Measurements from ENCODE around the gene GTF2IRD1.
"Not testable (repeated sequence)": the region's sequence is repeated elsewhere in the genome, so short reads cannot be mapped to it uniquely, and the experiment has no call there.

The GTF2IRD1 gene

DNA sequence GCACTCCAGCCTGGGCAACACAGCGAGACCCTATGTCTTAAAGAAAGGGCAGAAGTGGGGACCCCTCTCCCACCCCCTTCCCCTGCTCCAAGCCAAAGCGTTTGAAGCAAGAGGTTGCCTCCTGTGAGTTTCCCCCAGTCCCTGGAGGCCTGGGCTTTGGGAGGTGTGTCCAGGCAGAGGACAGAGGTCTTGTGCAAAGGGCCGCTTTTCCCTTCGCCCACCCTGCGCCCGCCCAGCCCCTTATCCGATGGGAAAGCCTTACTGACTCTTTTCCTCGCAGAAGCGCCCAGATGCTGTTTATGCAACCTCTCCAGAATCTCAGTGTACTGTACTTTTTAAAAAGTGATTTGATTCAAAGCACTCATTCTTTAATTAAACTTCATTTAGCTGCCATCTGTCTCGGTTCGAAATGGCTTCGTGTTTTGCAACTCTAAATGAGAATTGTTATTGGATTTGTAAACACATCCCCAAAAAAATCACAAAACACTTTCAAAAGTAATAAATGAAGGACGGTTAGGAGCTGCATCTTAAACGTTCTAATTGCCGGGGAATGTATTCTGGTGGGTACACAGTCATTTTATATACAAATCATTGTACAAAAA is 153.3 kb downstream of the GTF2IRD1 start:
- DNase-seq: no peak

DNA sequence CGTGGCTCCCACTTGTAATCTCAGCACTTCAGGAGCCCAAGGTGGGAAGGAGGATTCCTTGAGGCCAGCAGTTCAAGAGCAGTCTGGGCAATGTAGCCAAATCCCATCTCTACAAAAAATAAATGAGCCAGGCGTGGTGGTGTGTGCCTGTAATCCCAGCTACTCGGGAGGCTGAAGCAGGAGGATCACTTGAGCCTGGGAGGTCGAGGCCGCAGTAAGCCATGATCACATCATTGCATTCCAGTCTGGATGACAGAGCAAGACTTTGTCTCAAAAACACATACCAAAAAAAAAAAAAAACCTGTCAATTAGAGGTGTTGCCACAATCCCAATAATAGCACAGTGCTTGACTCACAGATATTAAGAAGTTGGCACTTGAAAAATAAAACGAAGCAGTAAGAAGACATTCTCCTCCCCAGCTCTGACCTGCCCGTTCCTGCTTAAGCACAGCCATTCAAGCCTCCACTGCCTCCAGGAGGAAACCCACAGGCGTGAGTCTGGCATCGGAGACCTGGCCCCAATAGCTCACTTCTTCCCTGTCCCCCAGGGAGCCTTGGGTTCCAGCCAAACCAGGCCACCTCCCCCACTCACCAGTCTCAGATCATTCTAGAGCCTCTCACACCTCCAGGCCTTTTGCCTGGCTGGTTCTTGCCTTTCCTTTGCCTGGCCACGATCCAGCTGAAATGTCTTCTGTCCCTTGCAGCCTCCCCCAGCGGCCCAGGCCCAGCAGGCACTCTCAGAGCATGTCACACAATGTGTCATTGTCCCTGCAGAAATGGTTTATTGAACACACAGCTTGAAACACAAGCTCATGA is 158.5 kb downstream of the GTF2IRD1 start:
- no peak for DNase-seq

DNA sequence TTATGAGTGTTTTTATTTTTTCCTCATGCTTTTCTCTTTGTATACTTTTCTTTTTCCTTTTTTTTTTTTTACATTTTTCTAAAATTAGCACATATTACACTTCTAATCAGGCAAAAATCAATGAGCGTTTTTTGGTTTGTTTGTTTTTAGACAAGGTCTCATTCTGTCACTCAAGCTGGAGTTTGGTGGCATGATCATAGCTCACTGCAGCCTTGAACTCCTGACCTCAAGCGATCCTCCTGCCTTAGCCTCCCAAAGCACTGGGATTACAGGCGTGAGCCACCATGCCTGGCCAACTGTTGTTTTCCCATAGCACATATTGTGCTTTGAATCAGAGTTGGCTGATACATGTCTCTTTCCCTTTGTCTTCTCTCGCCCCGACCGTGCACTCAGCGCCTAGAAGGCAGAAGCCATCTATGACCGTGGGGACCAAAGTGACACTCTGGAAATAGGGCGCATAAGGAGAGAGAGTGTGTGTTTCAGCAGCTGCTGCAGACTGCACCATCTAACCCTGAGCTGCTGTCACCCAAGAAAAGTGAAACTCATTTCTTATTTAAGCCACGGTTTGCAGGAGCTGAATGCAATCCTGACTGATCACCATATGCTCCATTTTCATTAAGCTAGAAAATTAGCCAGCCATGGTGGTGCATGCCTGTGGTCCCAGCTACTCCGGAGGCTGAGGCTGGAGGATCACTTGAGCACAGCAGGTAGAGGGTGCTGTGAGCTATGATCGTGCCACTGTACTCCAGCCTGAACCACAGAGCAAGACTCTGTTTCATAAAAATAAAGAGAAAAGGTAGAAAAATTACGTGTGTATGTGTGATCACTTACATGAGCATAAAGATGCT is 162.5 kb downstream of the GTF2IRD1 start:
- no peak for DNase-seq

DNA sequence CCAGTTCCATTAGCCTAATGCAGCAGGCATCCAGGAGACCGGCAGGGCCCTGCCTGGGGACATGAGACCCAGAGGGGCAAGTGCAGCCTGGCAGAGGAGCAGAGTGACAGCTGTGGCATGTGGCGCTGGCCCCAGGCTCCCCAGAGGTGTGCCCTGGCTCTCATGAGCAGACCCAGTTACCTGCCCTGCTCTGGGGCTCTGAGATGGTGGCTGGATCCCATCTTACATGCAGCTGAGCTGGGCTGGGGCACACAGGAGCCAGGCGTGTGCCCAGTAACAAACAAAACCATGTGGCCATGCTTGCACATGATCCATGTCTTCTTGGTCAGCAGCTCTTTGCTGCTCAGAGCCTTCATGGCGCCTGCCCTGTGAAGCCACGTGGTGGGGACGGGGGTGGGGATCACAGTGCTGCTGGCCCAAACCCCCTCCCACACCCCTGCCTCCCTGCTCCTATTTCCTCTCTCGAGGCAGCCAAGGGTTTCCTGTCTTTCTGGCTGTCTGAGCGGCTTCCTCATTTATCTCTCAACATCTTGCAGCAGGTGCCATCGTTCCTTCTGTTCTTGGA is 163.6 kb downstream of the GTF2IRD1 start:
- peak; percentile 13 for DNase-seq

DNA sequence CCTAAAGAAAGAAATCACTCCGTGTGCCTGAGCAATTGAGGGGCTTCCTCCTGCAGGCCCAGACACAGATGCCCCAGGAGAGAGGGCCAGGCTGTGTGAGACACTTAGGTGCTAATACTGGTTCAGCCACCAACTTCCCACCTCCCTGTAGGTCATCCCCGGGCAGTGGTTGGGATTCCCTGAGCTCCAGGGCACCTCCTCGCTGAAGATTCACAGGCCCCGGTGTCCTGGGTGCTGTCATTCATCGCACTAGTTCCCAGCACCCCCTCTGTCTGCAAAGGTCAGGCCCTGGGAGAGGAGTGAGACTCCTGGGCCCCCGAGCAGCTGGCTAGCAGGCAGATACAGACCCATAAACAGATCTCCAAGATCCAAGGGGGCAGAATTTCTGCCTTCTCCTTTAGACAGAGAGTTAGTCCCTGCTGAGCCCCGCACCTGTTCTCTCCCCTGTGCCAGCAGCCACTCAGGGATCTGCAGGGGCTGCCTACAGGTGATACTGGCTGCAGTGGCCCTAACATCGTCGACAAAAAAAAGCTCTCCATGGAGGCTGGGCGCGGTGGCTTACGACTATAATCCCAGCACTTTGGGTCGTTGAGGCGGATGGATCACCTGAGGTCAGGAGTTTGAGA is 165.6 kb downstream of the GTF2IRD1 start:
- no peak for DNase-seq

DNA sequence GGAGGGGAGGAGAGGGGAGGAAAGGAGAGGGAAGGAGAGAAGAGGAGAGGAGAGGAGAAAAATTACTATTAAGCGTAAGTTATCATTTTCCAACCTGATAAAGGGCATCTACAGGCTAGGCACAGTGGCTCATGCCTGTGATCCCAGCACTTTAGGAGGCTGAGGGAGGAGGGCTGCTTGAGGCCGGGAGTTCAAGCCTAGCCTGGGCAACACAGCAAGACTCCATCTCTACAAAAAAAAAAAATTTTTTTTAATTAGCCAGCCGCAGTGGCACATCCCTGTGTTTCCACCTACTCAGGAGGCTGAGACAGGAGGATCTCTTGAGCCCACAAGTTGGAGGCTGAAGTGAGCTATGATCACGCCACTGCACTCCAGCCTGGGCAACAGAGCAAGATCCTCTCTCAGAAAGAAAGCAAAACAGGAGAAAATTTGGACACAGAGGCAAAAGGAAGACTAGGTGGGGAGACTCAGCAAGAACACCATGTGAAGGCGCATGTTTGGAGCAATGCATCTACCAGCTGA is 168.6 kb downstream of the GTF2IRD1 start:
- DNase-seq: no peak

DNA sequence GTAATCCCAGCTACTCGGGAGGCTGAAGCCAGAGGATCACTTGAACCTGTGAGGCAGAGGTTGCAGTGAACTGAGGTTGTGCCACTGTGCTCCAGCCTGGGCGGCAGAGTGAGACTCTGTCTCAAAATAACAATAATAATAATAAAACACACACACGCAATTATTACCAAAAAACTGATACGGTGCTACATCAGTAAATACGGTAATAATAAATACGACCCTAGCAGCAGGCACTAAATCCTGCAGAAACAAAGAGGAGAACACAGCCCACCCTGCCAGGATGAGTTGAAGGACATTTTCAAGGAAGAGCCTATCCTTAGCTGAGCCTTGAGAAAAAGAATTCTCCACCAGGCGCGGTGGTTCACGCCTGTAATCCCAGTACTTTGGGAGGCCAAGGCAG is 169.4 kb downstream of the GTF2IRD1 start:
- DNase-seq: no peak

DNA sequence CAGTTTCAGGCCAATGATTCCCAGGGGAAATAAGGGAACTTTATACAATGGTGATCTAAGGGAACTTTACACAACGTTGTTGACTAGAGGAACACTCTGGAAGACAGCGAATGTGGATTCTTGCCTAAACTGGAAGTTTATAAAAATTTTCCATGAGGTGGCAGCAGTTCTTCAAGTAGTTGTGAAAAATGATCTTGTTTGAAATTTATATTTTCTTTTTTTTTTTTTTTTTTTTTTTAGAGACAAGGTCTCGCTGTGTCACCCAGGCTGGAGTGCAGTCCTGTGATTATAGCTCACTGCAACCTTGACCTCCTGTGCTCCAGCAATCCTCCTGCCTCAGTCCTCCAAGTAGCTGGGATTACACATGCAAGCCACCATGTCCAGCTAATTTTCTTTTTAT is 171.7 kb downstream of the GTF2IRD1 start:
- DNase-seq: no peak

DNA sequence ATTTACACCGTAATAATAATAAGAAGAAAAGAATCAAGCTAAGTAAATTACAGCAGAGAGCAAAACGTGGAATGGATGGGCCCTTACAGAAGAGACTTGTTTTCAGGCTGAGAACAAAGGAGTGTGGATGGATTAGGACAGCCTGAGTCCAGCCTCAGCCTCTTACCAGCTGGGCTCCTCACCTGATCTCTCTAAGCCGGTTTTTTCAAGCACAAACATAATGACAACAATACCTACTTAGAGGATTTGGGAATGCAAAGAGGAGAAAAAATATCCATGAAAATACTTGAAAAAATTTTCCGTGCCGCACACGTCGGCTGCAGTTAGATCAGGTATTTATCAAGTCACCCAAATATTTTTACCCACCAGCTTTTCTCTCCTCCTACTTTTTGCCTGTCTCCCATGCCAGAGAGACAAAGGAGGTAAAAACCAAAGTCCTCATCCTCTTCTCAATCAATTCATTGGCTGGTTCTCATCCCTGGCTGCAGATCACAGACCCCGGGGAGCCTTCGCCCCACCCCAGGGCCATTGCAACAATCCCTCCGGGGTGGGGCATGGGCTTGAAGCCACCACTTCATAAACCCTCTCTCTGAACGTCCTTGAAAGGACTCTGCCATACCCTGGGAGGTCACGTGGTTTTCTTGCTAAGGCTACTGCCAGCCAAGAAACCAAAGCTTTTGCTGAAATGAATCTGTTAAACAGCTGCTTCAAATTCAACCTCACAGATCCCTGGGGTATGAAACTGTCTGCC is 174.1 kb downstream of the GTF2IRD1 start:
- DNase-seq: no peak

DNA sequence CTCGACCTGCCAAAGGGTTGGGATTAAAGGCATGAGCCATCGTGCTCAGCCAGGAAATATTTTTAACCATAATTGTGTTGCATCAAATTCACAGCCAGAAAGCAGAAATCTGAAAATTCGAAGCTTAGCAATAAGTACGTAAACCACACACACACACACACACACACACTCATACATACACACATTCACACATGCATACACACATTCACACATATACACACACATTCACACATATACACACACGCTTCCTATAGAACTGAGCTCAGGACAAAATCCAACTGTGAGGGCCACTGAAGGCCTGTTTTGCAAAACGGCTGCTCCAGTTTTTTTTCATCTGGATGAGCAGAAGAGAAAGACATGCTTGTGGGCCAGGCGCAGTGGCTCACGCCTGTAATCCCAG is 178.8 kb downstream of the GTF2IRD1 start:
- DNase-seq: no peak

DNA sequence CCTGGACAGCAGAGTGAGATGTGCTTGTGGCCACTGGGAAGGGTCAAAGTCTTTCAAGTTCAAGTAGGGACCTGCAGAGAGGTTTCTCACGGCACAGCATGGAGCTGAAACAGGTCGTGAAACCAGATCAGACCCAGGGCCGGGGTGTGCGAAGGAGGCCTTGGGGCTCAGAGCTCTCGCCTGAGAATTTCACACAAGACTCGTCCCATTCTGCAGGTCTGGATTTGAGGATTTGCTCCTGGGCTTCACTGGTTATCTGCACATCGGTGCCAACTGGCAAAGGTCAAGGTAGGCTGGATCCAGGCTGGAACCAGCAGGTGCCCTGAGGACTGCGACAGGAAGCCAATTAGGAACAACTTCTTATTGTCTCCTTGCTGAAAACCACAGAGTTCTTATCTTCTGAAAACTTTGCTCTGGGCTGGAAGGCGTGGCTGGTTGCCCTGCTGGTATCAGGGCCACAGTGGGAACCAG is 179.8 kb downstream of the GTF2IRD1 start:
- no peak for DNase-seq

DNA sequence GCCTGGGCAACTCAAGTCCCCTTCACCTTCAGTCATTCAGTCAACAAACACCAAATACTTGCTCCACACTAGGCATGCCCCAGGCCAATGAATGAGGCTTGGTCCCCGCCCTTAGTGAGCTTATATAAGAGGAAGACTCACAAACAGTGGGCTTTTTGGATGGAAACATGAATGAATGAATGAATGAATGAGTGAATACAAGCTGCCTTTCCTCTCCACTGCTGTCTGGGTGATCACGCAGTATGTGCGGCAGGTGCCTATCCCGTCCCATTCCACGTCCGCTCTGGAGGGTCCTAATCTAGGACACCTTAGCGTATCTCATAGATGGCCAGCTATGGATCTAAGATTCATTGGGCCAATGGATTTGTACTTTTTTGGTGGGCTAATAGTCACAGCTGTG is 184.0 kb downstream of the GTF2IRD1 start:
- DNase-seq: no peak

DNA sequence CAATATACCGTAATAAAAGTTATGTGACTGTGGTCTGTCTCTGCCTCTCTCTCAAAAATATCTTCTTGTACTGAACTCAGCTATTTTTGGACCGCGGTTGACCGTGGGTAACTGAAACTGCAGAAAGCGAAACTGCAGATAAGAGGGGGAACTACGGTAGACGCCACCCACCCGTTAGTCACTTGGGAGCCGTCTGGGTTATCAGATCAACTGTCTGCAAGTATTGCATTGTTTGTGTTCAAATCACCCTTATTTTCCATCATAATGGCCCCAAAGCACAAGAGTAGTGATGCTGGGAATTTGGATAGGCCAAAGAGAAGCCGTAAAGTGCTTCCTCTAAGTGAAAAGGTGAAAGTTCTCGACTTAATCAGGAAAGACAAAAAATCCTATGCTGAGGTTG is 196.3 kb downstream of the GTF2IRD1 start:
- DNase-seq: peak; percentile 73

DNA sequence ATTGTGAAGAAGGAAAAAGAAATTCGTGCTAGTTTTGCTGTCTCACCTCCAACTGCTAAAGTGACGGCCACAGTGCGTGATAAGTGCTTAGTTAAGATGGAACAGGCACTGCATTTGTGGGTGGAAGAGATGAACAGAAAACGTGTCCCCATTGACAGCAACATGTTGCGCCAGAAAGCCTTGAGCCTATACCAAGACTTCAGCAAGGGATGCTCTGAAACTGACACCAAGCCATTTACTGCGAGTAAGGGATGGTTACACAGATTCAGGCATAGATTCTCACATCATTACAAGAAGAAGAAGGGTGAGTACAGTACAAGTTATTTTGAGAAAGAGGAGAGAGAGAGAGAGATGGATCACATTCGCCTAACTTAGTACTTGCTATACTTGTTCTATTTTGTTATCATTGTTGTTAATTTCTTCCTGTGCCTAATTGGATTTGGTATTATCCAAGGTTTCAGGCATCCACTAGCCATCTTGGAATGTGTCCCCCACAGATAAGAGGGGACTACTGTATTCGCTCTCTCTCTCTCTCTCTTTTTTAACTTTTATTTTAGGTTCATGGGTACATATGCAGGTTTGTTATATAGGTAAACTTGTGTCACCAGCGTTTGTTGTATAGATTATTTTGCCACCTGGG is 196.9 kb downstream of the GTF2IRD1 start:
- not testable (repeated sequence) for DNase-seq

DNA sequence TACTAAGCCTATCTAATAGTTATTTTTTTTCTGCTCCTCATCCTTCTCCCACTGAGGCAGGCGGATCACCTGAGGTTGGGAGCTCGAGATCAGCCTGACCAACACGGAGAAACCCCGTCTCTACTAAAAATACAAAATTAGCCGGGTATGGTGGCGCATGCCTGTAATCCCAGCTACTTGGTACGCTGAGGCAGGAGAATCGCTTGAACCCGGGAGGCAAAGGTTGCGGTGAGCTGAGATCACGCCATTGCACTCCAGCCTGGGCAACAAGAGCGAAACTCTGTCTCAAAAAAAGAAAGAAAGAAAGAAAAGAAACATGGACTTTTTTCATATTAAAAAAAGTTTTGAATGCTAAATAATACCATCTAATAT is 197.4 kb downstream of the GTF2IRD1 start:
- not testable (repeated sequence) for DNase-seq
